H1 (cell line): ENCODE results near the gene TSPAN32. TPM values are rescaled to one million over a fixed set of nuclear protein-coding genes. Genes with fewer than 3 reads are reported as not detected.
"Not testable (repeated sequence)": the region's sequence is repeated elsewhere in the genome, so short reads cannot be mapped to it uniquely, and the experiment has no call there.

Experiments used
- CTCF ChIA-PET: fragments of 300-600 bp; sonication (Branson Sonifier 250); formaldehyde crosslinking; loops from one replicate; lab custom pipeline; 2021; ENCODE audit not compliant: partially characterized antibody; lab: Charles Lee
- POLR2A ChIA-PET: fragments of 300-600 bp; sonication (Branson Sonifier 250); formaldehyde crosslinking; loops from one replicate; lab custom pipeline; 2021; ENCODE audit warnings: inconsistent platforms; ENCODE audit not compliant: partially characterized antibody; lab: Charles Lee
- DNase-seq, 2 experiments: peaks; one replicate each; pipeline versions ENCODE4 v3.0.0 to v3.0.0-alpha.2; 2010 to 2022; ENCODE audit warnings: low spot score in 2 of 2, low read depth in 1 of 2, mixed read lengths in 1 of 2
- FAIRE-seq: peaks from 2 replicates; lab custom pipeline; 2011; peaks lifted over from hg19 to GRCh38; lab: Jason Lieb, UNC
- H2AFZ ChIP-seq: 2 replicates; pipeline ENCODE4 v1.8.1; 2012; ENCODE audit warnings: low read length, inconsistent platforms
- H2AK5ac ChIP-seq: 2 replicates; pipeline ENCODE4 v1.6.1; 2013; ENCODE audit warnings: low read depth, low read length
- H2BK120ac ChIP-seq: replicated peaks from 2 replicates; pipeline ENCODE3; 2013; ENCODE audit warnings: low read depth, low read length, inconsistent platforms
- H2BK12ac ChIP-seq: 2 replicates; pipeline ENCODE4 v1.6.1; 2013; ENCODE audit warnings: low read depth, low read length
- H2BK15ac ChIP-seq: 2 replicates; pipeline ENCODE4 v1.6.1; 2013; ENCODE audit warnings: low read length
- H2BK20ac ChIP-seq: 2 replicates; pipeline ENCODE4 v1.6.1; 2013; ENCODE audit warnings: low read length
- H2BK5ac ChIP-seq: 2 replicates; pipeline ENCODE4 v1.6.1; 2013; ENCODE audit warnings: low read depth, low read length
- H3K14ac ChIP-seq: 2 replicates; pipeline ENCODE4 v1.6.1; 2013; ENCODE audit warnings: inconsistent platforms; ENCODE audit not compliant: insufficient read length
- H3K18ac ChIP-seq: 2 replicates; pipeline ENCODE4 v1.6.1; 2013; ENCODE audit warnings: low read length; ENCODE audit errors: extremely low read depth
- H3K23ac ChIP-seq: 2 replicates; pipeline ENCODE4 v1.6.1; 2013; ENCODE audit warnings: inconsistent platforms; ENCODE audit not compliant: insufficient read length
- H3K23me2 ChIP-seq: 2 replicates; pipeline ENCODE4 v1.6.1; 2013; ENCODE audit warnings: low read depth, low read length
- H3K27ac ChIP-seq: 2 replicates; pipeline ENCODE4 v1.6.1; 2011; ENCODE audit warnings: low read depth, low read length, inconsistent platforms
- H3K27me3 ChIP-seq, 4 experiments: replicated peaks in 1 of 4; 1 replicate in 1 of 4; 2 replicates in 3 of 4; pipeline versions ENCODE4 v1.6.1 to v1.8.1; 2011 to 2013; ENCODE audit warnings: low read length in 3 of 4, mild to moderate bottlenecking in 3 of 4, inconsistent platforms in 2 of 4, mixed read lengths in 2 of 4, moderate library complexity in 1 of 4; ENCODE audit not compliant: control insufficient read depth in 3 of 4, insufficient read depth in 3 of 4; ENCODE audit errors: extremely low read depth in 1 of 4
- H3K36me3 ChIP-seq, 4 experiments: 2 replicates each; pipeline versions ENCODE4 v1.6.1 to v1.8.1; 2011 to 2013; ENCODE audit warnings: mild to moderate bottlenecking in 4 of 4, low read length in 3 of 4, moderate library complexity in 2 of 4, control low read depth in 1 of 4, inconsistent platforms in 1 of 4; ENCODE audit not compliant: insufficient read depth in 4 of 4, control insufficient read depth in 2 of 4
- H3K4ac ChIP-seq: replicated peaks from 2 replicates; pipeline ENCODE3; 2013; ENCODE audit warnings: low read length, low read depth, mixed read lengths, inconsistent platforms; ENCODE audit not compliant: insufficient read length
- H3K4me1 ChIP-seq, 4 experiments: replicated peaks in 1 of 4; 1 replicate in 1 of 4; 2 replicates in 3 of 4; pipeline versions ENCODE4 v1.6.1 to v1.8.1; 2011 to 2013; ENCODE audit warnings: low read length in 3 of 4, inconsistent platforms in 2 of 4, mixed read lengths in 1 of 4; ENCODE audit not compliant: insufficient read depth in 4 of 4, control insufficient read depth in 3 of 4
- H3K4me2 ChIP-seq, 2 experiments: 2 replicates each; pipeline versions ENCODE4 v1.6.1 to v1.8.1; 2011 to 2013; ENCODE audit warnings: low read depth in 2 of 2, low read length in 2 of 2, control low read depth in 1 of 2, inconsistent platforms in 1 of 2, mild to moderate bottlenecking in 1 of 2; ENCODE audit not compliant: insufficient read depth in 1 of 2
- H3K4me3 ChIP-seq, 4 experiments: fragments of 200-600, 300-600 bp in 1 of 4; sonication (generic), shearing (Covaris generic), sonication (Bioruptor Twin) in 1 of 4; 2 replicates each; pipeline versions ENCODE4 v1.5.1 to v1.8.1; 2011 to 2016; ENCODE audit warnings: low read length in 4 of 4, low read depth in 3 of 4, control low read depth in 2 of 4, inconsistent platforms in 2 of 4, mild to moderate bottlenecking in 2 of 4, mixed read lengths in 1 of 4, moderate library complexity in 1 of 4; ENCODE audit not compliant: insufficient read depth in 2 of 4; ENCODE audit errors: extremely low read depth in 1 of 4
- H3K56ac ChIP-seq: replicated peaks from 2 replicates; pipeline ENCODE3; 2013; ENCODE audit warnings: low read depth, mild to moderate bottlenecking, mixed read lengths, low read length, inconsistent platforms; ENCODE audit not compliant: insufficient read length
- H3K79me1 ChIP-seq: 2 replicates; pipeline ENCODE4 v1.6.1; 2013; ENCODE audit warnings: low read depth, low read length, control low read depth
- H3K79me2 ChIP-seq, 2 experiments: 2 replicates each; pipeline versions ENCODE4 v1.6.1 to v1.8.1; 2012 to 2013; ENCODE audit warnings: low read length in 2 of 2, mild to moderate bottlenecking in 2 of 2, inconsistent platforms in 1 of 2; ENCODE audit not compliant: insufficient read depth in 2 of 2, control insufficient read depth in 1 of 2
- H3K9ac ChIP-seq, 4 experiments: replicated peaks in 1 of 4; 1 replicate in 1 of 4; 2 replicates in 3 of 4; pipeline versions ENCODE4 v1.6.1 to v1.8.1; 2011 to 2013; ENCODE audit warnings: low read depth in 3 of 4, low read length in 3 of 4, control low read depth in 2 of 4, mild to moderate bottlenecking in 2 of 4, moderate library complexity in 2 of 4, inconsistent platforms in 1 of 4; ENCODE audit errors: extremely low read depth in 1 of 4
- H3K9me3 ChIP-seq, 2 experiments: 2 replicates each; pipeline versions ENCODE4 v1.6.1 to v1.8.1; 2012 to 2013; ENCODE audit warnings: mild to moderate bottlenecking in 2 of 2, moderate library complexity in 2 of 2, control low read depth in 1 of 2, inconsistent platforms in 1 of 2, low read depth in 1 of 2, low read length in 1 of 2, mixed read lengths in 1 of 2; ENCODE audit not compliant: insufficient read depth in 2 of 2
- H4K20me1 ChIP-seq, 2 experiments: replicated peaks in 1 of 2; 2 replicates each; pipeline versions ENCODE3 to v1.8.1; 2011 to 2013; ENCODE audit warnings: inconsistent platforms in 2 of 2, low read length in 2 of 2, mild to moderate bottlenecking in 1 of 2; ENCODE audit not compliant: insufficient read depth in 2 of 2, control insufficient read depth in 1 of 2
- H4K5ac ChIP-seq: 2 replicates; pipeline ENCODE4 v1.6.1; 2013; ENCODE audit warnings: low read length, low read depth, mixed read lengths, inconsistent platforms; ENCODE audit not compliant: insufficient read length
- H4K8ac ChIP-seq: 2 replicates; pipeline ENCODE4 v1.8.0; 2013; ENCODE audit warnings: mild to moderate bottlenecking, moderate library complexity, low read length, inconsistent platforms; ENCODE audit not compliant: insufficient read depth; ENCODE audit errors: extremely low read depth
- H4K91ac ChIP-seq: replicated peaks from 2 replicates; pipeline ENCODE3; 2013; ENCODE audit warnings: low read length, mixed read lengths, inconsistent platforms; ENCODE audit not compliant: insufficient read length
- WGBS, 2 experiments: shearing (Covaris generic) in 1 of 2; methylation state at CpG; one replicate each; pipeline versions ENCODE4 v1.1.6 to v1.1.7; 2013 to 2015; ENCODE audit warnings: low lambda C conversion rate in 2 of 2, mixed read lengths in 2 of 2, inconsistent platforms in 1 of 2, low coverage in 1 of 2, missing lambda C conversion rate in 1 of 2; ENCODE audit not compliant: insufficient replicate concordance in 2 of 2, insufficient coverage in 1 of 2, insufficient read length in 1 of 2; ENCODE audit errors: extremely low coverage in 1 of 2, missing lambda C conversion rate in 1 of 2; 5-methylcytosine and 5-hydroxymethylcytosine counted together
- polyA plus RNA-seq, 7 experiments: library from polyadenylated mRNA; depleted of rRNA in 3 of 7; stranded (reverse) in 5 of 7; unstranded in 2 of 7; fragments of >200 nt in 5 of 7; fragments of 200-250 nt in 2 of 7; gene quantifications; 1 replicate in 5 of 7; 2 replicates in 1 of 7; 4 replicates in 1 of 7; pipeline versions ENCODE4 v1.2.1 to v1.2.3, GENCODE V29; 2011 to 2013; ENCODE audit warnings: missing spikeins in 2 of 7, mixed read lengths in 2 of 7
- total RNA-seq: library from RNA; stranded (reverse); fragmentation: NEBNext Ultra II Directional; extraction: Animal tissue kit (Norgen Biotek cat#: 25700); gene quantifications from 2 replicates; pipeline ENCODE4 v1.2.1, GENCODE V29; 2021

The TSPAN32 gene
- total and polyA plus RNA-seq, 2 of the 8 experiments (the other 6 are each of a cell fraction or from before 2014, with no cell fraction given) = not detected

DNA sequence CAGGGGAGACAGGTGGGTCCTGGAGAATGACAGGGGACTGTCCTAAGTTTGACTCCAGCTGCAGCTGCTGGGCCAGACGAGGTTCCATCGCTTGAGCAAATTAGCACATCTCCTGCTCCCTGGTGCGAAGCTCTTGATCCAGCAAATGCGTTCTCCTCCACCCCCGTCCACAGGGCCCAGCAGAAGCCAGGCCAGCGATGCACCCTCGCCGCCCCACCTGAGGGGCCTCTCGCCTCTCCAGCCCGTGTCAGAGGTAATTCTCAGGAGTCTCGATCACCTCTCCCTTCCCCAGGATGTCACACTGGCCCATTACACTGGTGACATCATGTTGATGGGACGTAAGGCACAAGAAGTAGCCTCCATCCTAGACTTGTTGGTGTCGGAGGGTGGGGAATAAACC is 55.8 kb downstream of the TSPAN32 start:
- H3K27ac ChIP-seq, H3K4me3 ChIP-seq, H2BK15ac ChIP-seq, H3K4ac ChIP-seq, H3K23ac ChIP-seq, H3K79me2 ChIP-seq, H4K5ac ChIP-seq, H2AFZ ChIP-seq, H3K9ac ChIP-seq, DNase-seq, H4K20me1 ChIP-seq, H2BK12ac ChIP-seq, CTCF ChIA-PET, FAIRE-seq, H3K4me1 ChIP-seq, H2AK5ac ChIP-seq, H3K79me1 ChIP-seq, H2BK5ac ChIP-seq, H3K36me3 ChIP-seq, H3K18ac ChIP-seq, H3K56ac ChIP-seq, H4K91ac ChIP-seq, H3K14ac ChIP-seq, H3K4me2 ChIP-seq, H2BK120ac ChIP-seq, H2BK20ac ChIP-seq, H3K27me3 ChIP-seq, H4K8ac ChIP-seq, H3K23me2 ChIP-seq: not testable (repeated sequence)
- 92% methylated on average over 13 of the region's 13 CpGs; no CpG with 5 or more reads in 1 of the 2 experiments for WGBS, 2 experiments
- peaks cover 5 to 17% of the 10 kb centered on the region in 2 experiments; a peak in 2 of 4 replicates for H3K9me3 ChIP-seq
- POLR2A ChIA-PET = interaction anchor here (1.5 kb wide), 1 partner anchor 20 kb away, joined by 8 read pairs; the partner anchor contains the start of gene CD81
